Fibroblast of lung (primary cell): Measurements from ENCODE around the gene BCKDK. TPM values are rescaled to one million over a fixed set of nuclear protein-coding genes. Genes with fewer than 3 reads are reported as not detected.
A peak's percentile ranks its signal among the peaks of the same experiment; 100 is the strongest.

ENCODE experiments used
- DNase-seq, 2 donors: peaks; one replicate each; pipeline versions ENCODE4 v3.0.0 to v3.0.0-alpha.2; 2010; ENCODE audit warnings: low read depth in 2 of 2
- H2AFZ ChIP-seq: 2 replicates; pipeline ENCODE4 v1.5.1; 2012; ENCODE audit warnings: low read length, control low read depth, inconsistent platforms
- H3K27ac ChIP-seq: 2 replicates; pipeline ENCODE4 v1.5.1; 2011; ENCODE audit warnings: low read length, control low read depth; ENCODE audit not compliant: insufficient read depth
- H3K27me3 ChIP-seq: 2 replicates; pipeline ENCODE4 v1.5.1; 2011; ENCODE audit warnings: mild to moderate bottlenecking, low read length; ENCODE audit not compliant: control insufficient read depth, insufficient read depth
- H3K36me3 ChIP-seq: 2 replicates; pipeline ENCODE4 v1.5.1; 2011; ENCODE audit warnings: low read length; ENCODE audit not compliant: control insufficient read depth, insufficient read depth
- H3K4me1 ChIP-seq: 2 replicates; pipeline ENCODE4 v1.5.1; 2011; ENCODE audit warnings: low read length; ENCODE audit not compliant: control insufficient read depth, insufficient read depth; ENCODE audit errors: extremely low read depth
- H3K4me2 ChIP-seq: 2 replicates; pipeline ENCODE4 v1.5.1; 2011; ENCODE audit warnings: low read length, control low read depth; ENCODE audit not compliant: insufficient read depth; ENCODE audit errors: extremely low read depth
- H3K4me3 ChIP-seq, 4 experiments: fragments of 200-600 bp in 1 of 4; sonication (generic) in 1 of 4; replicated peaks in 1 of 4; 2 replicates each; pipeline ENCODE4 v1.5.1; 2011 to 2016; ENCODE audit warnings: low read length in 4 of 4, low read depth in 3 of 4, mild to moderate bottlenecking in 3 of 4, control low read depth in 2 of 4, inconsistent platforms in 1 of 4, mixed read lengths in 1 of 4; ENCODE audit not compliant: insufficient read depth in 1 of 4; ENCODE audit errors: control extremely low read depth in 1 of 4
- H3K79me2 ChIP-seq: 2 replicates; pipeline ENCODE4 v1.5.1; 2012; ENCODE audit warnings: mild to moderate bottlenecking, low read length, inconsistent platforms; ENCODE audit not compliant: control insufficient read depth, insufficient read depth
- H3K9ac ChIP-seq: 2 replicates; pipeline ENCODE4 v1.5.1; 2011; ENCODE audit warnings: mild to moderate bottlenecking, low read length, control low read depth; ENCODE audit not compliant: insufficient read depth
- H3K9me3 ChIP-seq: 2 replicates; pipeline ENCODE4 v1.5.1; 2012; ENCODE audit warnings: low read depth, low read length; ENCODE audit not compliant: control insufficient read depth, insufficient read depth
- H4K20me1 ChIP-seq: 2 replicates; pipeline ENCODE4 v1.5.1; 2011; ENCODE audit warnings: low read length; ENCODE audit not compliant: control insufficient read depth, insufficient read depth; ENCODE audit errors: extremely low read depth
- CTCF ChIP-seq, 2 donors: IDR thresholded peaks in 1 of 2; conservative IDR thresholded peaks in 1 of 2; 1 replicate in 1 of 2; 2 replicates in 1 of 2; pipeline ENCODE4 v1.5.1; 2011 to 2012; ENCODE audit warnings: low read length in 2 of 2, control low read depth in 1 of 2, inconsistent platforms in 1 of 2, low read depth in 1 of 2, mild to moderate bottlenecking in 1 of 2
- EZH2 ChIP-seq: IDR thresholded peaks from 2 replicates; pipeline ENCODE4 v1.5.1; 2012; ENCODE audit warnings: low read length, control low read depth, mild to moderate bottlenecking; ENCODE audit errors: missing control alignments
- polyA plus RNA-seq, 2 donors: library from polyadenylated mRNA; depleted of rRNA in 1 of 2; stranded (reverse) in 1 of 2; unstranded in 1 of 2; fragments of >200 nt; gene quantifications; 2 replicates each; pipeline ENCODE4 v1.2.1, GENCODE V29; 2011 to 2012; ENCODE audit warnings: missing spikeins in 1 of 2
- total RNA-seq: library from RNA; depleted of rRNA; stranded (reverse); fragments of >200 nt; gene quantifications from 2 replicates; pipeline ENCODE4 v1.2.1, GENCODE V29; 2014

The BCKDK gene
- total and polyA plus RNA-seq, 2 donors (not counting 1 experiment from before 2014, with no cell fraction given) = 18.5 to 34.8 TPM

- no peak for TF ChIP-seq CTCF (conservative IDR thresholded peaks at IDR 0.05 in 1 of 2, IDR thresholded peaks at IDR 0.05 in 1 of 2; ENCODE audit: low read depth in 1 of 2, low read length in 2 of 2)
- peak; percentile 67 for TF ChIP-seq EZH2
These were observed 39.4 kb downstream of the BCKDK start for GRCh38 chr16:31147574-31147973.

GRCh38 chr16:31148281-31148728, 40.1 kb downstream of the BCKDK start:
- H3K4me1 ChIP-seq = no peaks in the 10 kb centered on the region
- no peak overlapping the region for H3K27ac ChIP-seq
- TF ChIP-seq CTCF (conservative IDR thresholded peaks at IDR 0.05 in 1 of 2, IDR thresholded peaks at IDR 0.05 in 1 of 2; ENCODE audit: low read depth in 1 of 2, low read length in 2 of 2) (no peak), EZH2 (no peak)
- no peaks in the 10 kb centered on the region for H3K36me3 ChIP-seq
- no peak overlapping the region for H2AFZ ChIP-seq
- no peak overlapping the region for H3K4me3 ChIP-seq
- no peak overlapping the region for H3K4me2 ChIP-seq
- H3K9ac ChIP-seq = no peak overlapping the region
- H3K79me2 ChIP-seq = no peaks in the 10 kb centered on the region
- H3K9me3 ChIP-seq = no peaks in the 10 kb centered on the region
- H4K20me1 ChIP-seq = no peaks in the 10 kb centered on the region
- no peak for DNase-seq
- peaks cover 27% of the 10 kb centered on the region for H3K27me3 ChIP-seq

More at GRCh38 chr16:31147574-31147973, 39.4 kb downstream of the BCKDK start:
- peaks cover 27% of the 10 kb centered on the region for H3K27me3 ChIP-seq
- H3K79me2 ChIP-seq = no peaks in the 10 kb centered on the region
- H3K4me3 ChIP-seq = no peak overlapping the region
- no peak overlapping the region for H2AFZ ChIP-seq
- no peaks in the 10 kb centered on the region for H3K9me3 ChIP-seq
- DNase-seq = no peak
- no peak overlapping the region for H3K27ac ChIP-seq
- no peak overlapping the region for H3K4me2 ChIP-seq
- no peaks in the 10 kb centered on the region for H3K36me3 ChIP-seq
- H3K4me1 ChIP-seq = no peaks in the 10 kb centered on the region
- H3K9ac ChIP-seq = no peak overlapping the region
- H4K20me1 ChIP-seq = no peaks in the 10 kb centered on the region

GRCh38 chr16:31148896-31149295, 40.7 kb downstream of the BCKDK start:
- TF ChIP-seq EZH2 (no peak), CTCF (conservative IDR thresholded peaks at IDR 0.05 in 1 of 2, IDR thresholded peaks at IDR 0.05 in 1 of 2; ENCODE audit: low read depth in 1 of 2, low read length in 2 of 2) (no peak)
- H3K27ac ChIP-seq = no peak overlapping the region
- H3K36me3 ChIP-seq = no peaks in the 10 kb centered on the region
- no peak for DNase-seq
- H4K20me1 ChIP-seq = no peaks in the 10 kb centered on the region
- no peaks in the 10 kb centered on the region for H3K79me2 ChIP-seq
- H2AFZ ChIP-seq = no peak overlapping the region
- H3K9ac ChIP-seq = no peak overlapping the region
- peaks cover 27% of the 10 kb centered on the region for H3K27me3 ChIP-seq
- no peak overlapping the region for H3K4me2 ChIP-seq
- H3K4me3 ChIP-seq = no peak overlapping the region
- no peaks in the 10 kb centered on the region for H3K4me1 ChIP-seq
- no peaks in the 10 kb centered on the region for H3K9me3 ChIP-seq
